Endothelial cell of umbilical vein (primary cell): Measurements from ENCODE around the gene SMTNL2. TPM values are rescaled to one million over a fixed set of nuclear protein-coding genes. Genes with fewer than 3 reads are reported as not detected.

Experiments used
- BruUV-seq: library from RNA; stranded (reverse); fragments of 400-500 nt; replicated peaks from 2 replicates; lab custom pipeline; 2021; lab: Mats Ljungman, UMichigan
- CTCF ChIA-PET: fragments of 300-600, 350-600 bp; sonication (Branson Sonifier 250); formaldehyde crosslinking; loops from one replicate; lab custom pipeline; 2021; ENCODE audit warnings: antibody characterized with exemption, inconsistent platforms; lab: Charles Lee
- POLR2A ChIA-PET: fragments of 300-600, 350-600 bp; sonication (Branson Sonifier 250); formaldehyde crosslinking; loops from one replicate; lab custom pipeline; 2021; ENCODE audit warnings: antibody characterized with exemption, inconsistent platforms; lab: Charles Lee
- DNase-seq: peaks from one replicate; pipeline ENCODE4 v3.0.0-alpha.2; 2011; ENCODE audit warnings: low read depth, low spot score
- FAIRE-seq: peaks from 2 replicates; lab custom pipeline; 2011; peaks lifted over from hg19 to GRCh38; lab: Jason Lieb, UNC
- H2AFZ ChIP-seq: 2 replicates; pipeline ENCODE4 v1.6.0; 2012; ENCODE audit warnings: low read depth, low read length, control low read depth, inconsistent platforms
- H3K27ac ChIP-seq: 2 replicates; pipeline ENCODE4 v1.5.1; 2011; ENCODE audit warnings: low read depth, mild to moderate bottlenecking, control low read depth, low read length, moderate library complexity; ENCODE audit not compliant: insufficient read depth
- H3K27me3 ChIP-seq, 2 experiments: 2 replicates each; pipeline versions ENCODE4 v1.6.0 to v1.6.1; 2011; ENCODE audit warnings: low read length in 2 of 2, mixed read lengths in 1 of 2; ENCODE audit not compliant: control insufficient read depth in 2 of 2, insufficient read depth in 2 of 2
- H3K36me3 ChIP-seq, 2 experiments: 2 replicates in 1 of 2; 3 replicates in 1 of 2; pipeline ENCODE4 v1.5.1; 2011; ENCODE audit warnings: low read length in 2 of 2, mild to moderate bottlenecking in 1 of 2, moderate library complexity in 1 of 2; ENCODE audit not compliant: control insufficient read depth in 2 of 2, insufficient read depth in 2 of 2; ENCODE audit errors: extremely low read depth in 1 of 2
- H3K4me1 ChIP-seq: 3 replicates; pipeline ENCODE4 v1.5.1; 2011; ENCODE audit warnings: mild to moderate bottlenecking, low read length; ENCODE audit not compliant: control insufficient read depth, insufficient read depth; ENCODE audit errors: extremely low read depth
- H3K4me2 ChIP-seq: 2 replicates; pipeline ENCODE4 v1.6.1; 2011; ENCODE audit warnings: low read length, control low read depth, mixed read lengths; ENCODE audit not compliant: insufficient read depth
- H3K4me3 ChIP-seq, 3 experiments: fragments of 200-600 bp in 1 of 3; sonication (generic), shearing (Covaris generic) in 1 of 3; replicated peaks in 1 of 3; 2 replicates each; pipeline ENCODE4 v1.5.1; 2011 to 2016; ENCODE audit warnings: control low read depth in 3 of 3, low read length in 3 of 3, mild to moderate bottlenecking in 2 of 3, inconsistent platforms in 1 of 3, low read depth in 1 of 3, moderate library complexity in 1 of 3; ENCODE audit not compliant: insufficient read depth in 1 of 3
- H3K79me2 ChIP-seq: 2 replicates; pipeline ENCODE4 v1.6.0; 2012; ENCODE audit warnings: low read length, inconsistent platforms; ENCODE audit not compliant: control insufficient read depth, insufficient read depth
- H3K9ac ChIP-seq: replicated peaks from 2 replicates; pipeline ENCODE3; 2011; ENCODE audit warnings: low read length, control low read depth; ENCODE audit not compliant: insufficient read depth; ENCODE audit errors: extremely low read depth
- H3K9me1 ChIP-seq: replicated peaks from 3 replicates; pipeline ENCODE4 v1.6.0; 2011; ENCODE audit warnings: mild to moderate bottlenecking, low read length; ENCODE audit not compliant: control insufficient read depth, insufficient read depth; ENCODE audit errors: extremely low read depth
- H3K9me3 ChIP-seq: replicated peaks from 2 replicates; pipeline ENCODE4 v1.5.1; 2012; ENCODE audit warnings: low read length, inconsistent platforms; ENCODE audit not compliant: control insufficient read depth, insufficient read depth
- H4K20me1 ChIP-seq: replicated peaks from 2 replicates; pipeline ENCODE3; 2011; ENCODE audit warnings: mild to moderate bottlenecking, low read length; ENCODE audit not compliant: control insufficient read depth, insufficient read depth; ENCODE audit errors: extremely low read depth
- EZH2 ChIP-seq: IDR thresholded peaks from 2 replicates; pipeline ENCODE4 v1.6.1; 2012; ENCODE audit warnings: borderline replicate concordance, low read depth, mild to moderate bottlenecking, moderate library complexity, low read length, inconsistent platforms; ENCODE audit not compliant: severe bottlenecking
- FOS ChIP-seq: IDR thresholded peaks from 2 replicates; pipeline ENCODE4 v1.6.1; 2011; ENCODE audit warnings: mild to moderate bottlenecking, low read length, moderate library complexity, borderline replicate concordance; ENCODE audit not compliant: insufficient read depth
- GATA2 ChIP-seq: IDR thresholded peaks from 2 replicates; pipeline ENCODE4 v1.7.0; 2011; ENCODE audit warnings: low read depth, mild to moderate bottlenecking, moderate library complexity, mixed read lengths, low read length; ENCODE audit not compliant: insufficient read length, insufficient read depth
- JUN ChIP-seq: IDR thresholded peaks from 2 replicates; pipeline ENCODE4 v1.6.1; 2011; ENCODE audit warnings: borderline replicate concordance, low read depth; ENCODE audit not compliant: insufficient read length, insufficient read depth
- MYC ChIP-seq: IDR thresholded peaks from one replicate; pipeline ENCODE4 v1.6.1; 2011; ENCODE audit warnings: mild to moderate bottlenecking, low read depth, low read length
- POLR2A ChIP-seq: IDR thresholded peaks from 2 replicates; pipeline ENCODE4 v1.6.1; 2012; ENCODE audit warnings: low read depth, mild to moderate bottlenecking, control low read depth, low read length
- POLR2AphosphoS5 ChIP-seq: IDR thresholded peaks from 2 replicates; pipeline ENCODE4 v1.6.1; 2012; ENCODE audit warnings: low read depth, mild to moderate bottlenecking, control low read depth, low read length, moderate library complexity; ENCODE audit not compliant: insufficient read depth
- dilution Hi-C: fragments of 300-500 bp; cut with MboI; formaldehyde crosslinking; loops from one replicate; pipeline ENCODE4 v1.15.0; 2019; ENCODE audit warnings: low sequenced_read_pairs; ENCODE audit not compliant: extremely low pct_ligation_motif_present
- intact Hi-C: fragments of 100-400 bp; cut with micrococcal nuclease; formaldehyde crosslinking; loops from one replicate; pipeline ENCODE4 v1.10.0; 2022
- polyA plus RNA-seq, 4 experiments: library from polyadenylated mRNA; depleted of rRNA in 3 of 4; stranded (reverse) in 3 of 4; unstranded in 1 of 4; fragments of >200 nt; gene quantifications; 2 replicates each; pipeline versions ENCODE4 v1.2.1 to v1.2.3, GENCODE V29; 2011 to 2012; ENCODE audit warnings: missing spikeins in 1 of 4
- total RNA-seq: library from RNA; stranded (reverse); gene quantifications from 2 replicates; pipeline ENCODE4 v1.2.3, GENCODE V29; 2021
- TF ChIP-seq, protein P1 (sequence below): IDR thresholded peaks from 2 replicates; pipeline ENCODE4 v1.6.1; 2011; ENCODE audit not compliant: insufficient read depth, insufficient read length
- TF ChIP-seq, protein P2 (sequence below), 2 donors: IDR thresholded peaks; 1 replicate in 1 of 2; 2 replicates in 1 of 2; pipeline ENCODE4 v1.5.1; 2011; ENCODE audit warnings: low read length in 2 of 2, mild to moderate bottlenecking in 2 of 2, moderate library complexity in 2 of 2, control low read depth in 1 of 2, inconsistent platforms in 1 of 2, low read depth in 1 of 2; ENCODE audit not compliant: insufficient read depth in 1 of 2; ENCODE audit errors: extremely low read depth in 1 of 2

The SMTNL2 gene
- total and polyA plus RNA-seq, 2 donors (not counting 3 experiments of a cell fraction or from before 2014, with no cell fraction given), result not detected

DNA sequence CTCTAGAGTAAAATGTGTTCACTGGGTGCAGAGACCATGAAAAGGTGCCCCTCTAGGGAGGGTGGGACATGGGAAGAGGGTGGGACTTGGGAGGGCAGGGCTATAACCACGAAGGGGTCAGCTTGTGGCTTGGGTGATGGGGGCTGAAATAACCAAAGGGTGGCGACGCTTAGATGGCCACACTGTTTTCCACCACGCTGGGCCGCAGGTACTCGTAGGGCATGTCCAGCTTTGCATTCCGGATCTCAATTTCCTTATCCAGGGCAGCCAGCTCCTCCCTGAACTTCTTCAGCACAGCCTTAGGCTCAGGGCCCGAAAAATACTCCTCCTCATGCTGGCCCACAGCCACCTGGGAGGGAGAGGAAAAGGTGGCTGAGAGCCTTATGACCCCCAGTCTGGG, 47.1 kb downstream of the SMTNL2 start:
- H4K20me1 ChIP-seq, result no peaks in the 10 kb centered on the region
- FAIRE-seq (no peak), DNase-seq (no peak)
- no peaks in the 10 kb centered on the region for H3K79me2 ChIP-seq
- no peak overlapping the region for H3K4me2 ChIP-seq
- H3K9me3 ChIP-seq, result no peaks in the 10 kb centered on the region
- H3K9ac ChIP-seq, result no peak overlapping the region
- H3K4me1 ChIP-seq, result no peaks in the 10 kb centered on the region
- dilution Hi-C loops (no loop called here), intact Hi-C loops (no loop called here)
- peaks cover 15 to 20% of the 10 kb centered on the region in 2 experiments for H3K27me3 ChIP-seq
- H3K9me1 ChIP-seq, result no peaks in the 10 kb centered on the region
- no peaks in the 10 kb centered on the region for H3K36me3 ChIP-seq
- no TSS peak for BruUV-seq
- no peak overlapping the region for H3K4me3 ChIP-seq
- no peak overlapping the region for H3K27ac ChIP-seq
- CTCF ChIA-PET, result no interaction called here
- POLR2A ChIA-PET, result no interaction called here
- H2AFZ ChIP-seq, result no peak overlapping the region
- no peak for TF ChIP-seq EZH2
- TF ChIP-seq GATA2, result no peak
- TF ChIP-seq, protein P1, sequence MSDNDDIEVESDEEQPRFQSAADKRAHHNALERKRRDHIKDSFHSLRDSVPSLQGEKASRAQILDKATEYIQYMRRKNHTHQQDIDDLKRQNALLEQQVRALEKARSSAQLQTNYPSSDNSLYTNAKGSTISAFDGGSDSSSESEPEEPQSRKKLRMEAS, result no peak
- no peak for TF ChIP-seq MYC

DNA sequence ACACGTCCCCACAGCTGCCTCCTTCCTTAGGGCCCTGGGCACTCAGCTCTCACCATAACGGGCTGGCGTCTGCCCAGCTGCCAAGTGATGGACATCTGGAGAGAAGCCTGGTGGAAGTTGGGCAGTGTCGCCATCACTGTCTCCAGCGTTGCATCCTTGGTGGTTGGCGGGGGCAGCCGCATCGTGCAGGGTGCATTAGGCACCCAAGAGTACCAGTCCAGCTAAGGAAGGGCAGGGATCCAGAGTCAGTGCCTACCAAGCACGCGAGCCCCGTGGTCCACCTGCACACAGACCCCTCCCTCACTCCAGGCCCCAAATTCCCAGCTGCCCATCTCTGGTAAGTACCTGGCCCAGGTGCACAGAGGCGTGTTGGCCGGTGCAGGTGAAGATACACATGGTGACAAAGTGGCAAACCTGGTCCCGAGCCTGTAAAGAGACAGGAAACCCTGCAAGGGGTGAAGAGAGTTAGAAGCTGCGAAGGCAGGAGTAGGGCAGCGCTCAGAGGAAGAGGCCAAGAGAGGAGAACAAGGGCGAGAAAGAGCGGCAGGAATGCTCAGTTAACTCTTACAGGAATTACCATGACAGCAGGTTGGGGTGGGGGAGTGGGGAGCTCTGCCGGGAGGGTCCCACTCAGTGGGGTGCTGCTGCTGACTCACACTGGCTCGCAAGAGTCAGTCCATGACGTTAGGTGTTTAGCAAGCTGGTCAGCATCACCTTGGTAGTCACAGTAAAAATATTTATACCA, 47.7 kb downstream of the SMTNL2 start:
- no peaks in the 10 kb centered on the region for H3K4me1 ChIP-seq
- intact Hi-C loops, result no loop called here
- no peak overlapping the region for H3K9ac ChIP-seq
- H3K4me2 ChIP-seq, result no peak overlapping the region
- TF ChIP-seq, protein P1, result no peak
- TF ChIP-seq POLR2A (no peak), GATA2 (no peak), POLR2AphosphoS5 (no peak), EZH2 (no peak), MYC (no peak), FOS (no peak), JUN (no peak)
- TF ChIP-seq, protein P2, sequence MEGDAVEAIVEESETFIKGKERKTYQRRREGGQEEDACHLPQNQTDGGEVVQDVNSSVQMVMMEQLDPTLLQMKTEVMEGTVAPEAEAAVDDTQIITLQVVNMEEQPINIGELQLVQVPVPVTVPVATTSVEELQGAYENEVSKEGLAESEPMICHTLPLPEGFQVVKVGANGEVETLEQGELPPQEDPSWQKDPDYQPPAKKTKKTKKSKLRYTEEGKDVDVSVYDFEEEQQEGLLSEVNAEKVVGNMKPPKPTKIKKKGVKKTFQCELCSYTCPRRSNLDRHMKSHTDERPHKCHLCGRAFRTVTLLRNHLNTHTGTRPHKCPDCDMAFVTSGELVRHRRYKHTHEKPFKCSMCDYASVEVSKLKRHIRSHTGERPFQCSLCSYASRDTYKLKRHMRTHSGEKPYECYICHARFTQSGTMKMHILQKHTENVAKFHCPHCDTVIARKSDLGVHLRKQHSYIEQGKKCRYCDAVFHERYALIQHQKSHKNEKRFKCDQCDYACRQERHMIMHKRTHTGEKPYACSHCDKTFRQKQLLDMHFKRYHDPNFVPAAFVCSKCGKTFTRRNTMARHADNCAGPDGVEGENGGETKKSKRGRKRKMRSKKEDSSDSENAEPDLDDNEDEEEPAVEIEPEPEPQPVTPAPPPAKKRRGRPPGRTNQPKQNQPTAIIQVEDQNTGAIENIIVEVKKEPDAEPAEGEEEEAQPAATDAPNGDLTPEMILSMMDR (IDR thresholded peaks at IDR 0.05; ENCODE audit: extremely low read depth in 1 of 2, insufficient read depth in 1 of 2, low read depth in 1 of 2, low read length in 2 of 2), result no peak
- POLR2A ChIA-PET, result interaction anchor here (0.5 kb wide), 1 partner anchor 444 kb away, joined by 3 read pairs; no protein-coding TSS in a partner anchor
- H3K9me1 ChIP-seq, result no peaks in the 10 kb centered on the region
- no peak overlapping the region for H2AFZ ChIP-seq
- peaks cover 19 to 25% of the 10 kb centered on the region in 2 experiments for H3K27me3 ChIP-seq
- H3K36me3 ChIP-seq, result no peaks in the 10 kb centered on the region
- BruUV-seq, result no TSS peak
- no peak overlapping the region for H3K4me3 ChIP-seq
- DNase-seq, result no peak
- no peak overlapping the region for H3K27ac ChIP-seq
- H3K9me3 ChIP-seq, result no peaks in the 10 kb centered on the region
- CTCF ChIA-PET, result interaction anchor here (0.9 to 2.6 kb wide), 3 partner anchors 9 to 66 kb away, joined by 3 to 11 read pairs (median 3); no protein-coding TSS in a partner anchor
- no peak for FAIRE-seq
- no peaks in the 10 kb centered on the region for H3K79me2 ChIP-seq
- dilution Hi-C loops, result no loop called here
- H4K20me1 ChIP-seq, result no peaks in the 10 kb centered on the region
